Bone marrow (tissue), 2 donors: ENCODE data around the gene ARG1.
A peak's percentile ranks its signal among the peaks of the same experiment; 100 is the strongest.

Source experiments
- DNase-seq, 2 donors: peaks; one replicate each; lab custom pipeline; 2025; lab: John Stamatoyannopoulos, UW

Gene ARG1

GRCh38 chr6:131586543-131586942 is 13.5 kb downstream of the ARG1 start:
- DNase-seq, result no peak

- no peak for DNase-seq
Measured at GRCh38 chr6:131587909-131588308, 14.9 kb downstream of the ARG1 start.

GRCh38 chr6:131588643-131589042 is 15.6 kb downstream of the ARG1 start:
- no peak for DNase-seq

GRCh38 chr6:131592935-131593334 is 19.9 kb downstream of the ARG1 start:
- DNase-seq, result no peak

- no peak for DNase-seq
Measured at GRCh38 chr6:131594074-131594473, 21.0 kb downstream of the ARG1 start.

- no peak for DNase-seq
Measured at GRCh38 chr6:131597446-131597845, 24.4 kb downstream of the ARG1 start.

- DNase-seq, result no peak
Measured at GRCh38 chr6:131600716-131601115, 27.7 kb downstream of the ARG1 start.

- DNase-seq, result no peak
Measured at GRCh38 chr6:131602781-131603312, 29.8 kb downstream of the ARG1 start.

GRCh38 chr6:131613296-131613925 is 40.4 kb downstream of the ARG1 start:
- DNase-seq, result no peak

- no peak for DNase-seq
Measured at GRCh38 chr6:131615275-131615674, 42.2 kb downstream of the ARG1 start.

GRCh38 chr6:131627724-131628682 is 55.0 kb downstream of the ARG1 start, which contains the start of gene MED23:
MED23 (minus strand) TSS chr6:131628242; CDS start chr6:131628049, 193 bp downstream.
- DNase-seq, result peak; percentile 93 to 94

- no peak for DNase-seq
Measured at GRCh38 chr6:131628726-131629125, 55.7 kb downstream of the ARG1 start.

GRCh38 chr6:131629651-131630050 is 56.6 kb downstream of the ARG1 start:
- DNase-seq, result no peak

- no peak for DNase-seq
Measured at GRCh38 chr6:131631625-131632289, 58.7 kb downstream of the ARG1 start.
